Right forelimb (tissue), 1 donor: ENCODE data around the gene TMEM132D.

Source experiments
- DNase-seq: peaks from one replicate; pipeline ENCODE4 v3.0.0-alpha.2; 2018

TMEM132D gene

GRCh38 chr12:129025055-129025454, 878.8 kb downstream of the TMEM132D start:
- no peak for DNase-seq
